Lower leg skin (tissue), 4 donors: ENCODE results near the gene BACH1. TPM values are rescaled to one million over a fixed set of nuclear protein-coding genes. Genes with fewer than 3 reads are reported as not detected.

Experiments used
- DNase-seq, 2 donors: peaks; one replicate each; pipeline ENCODE4 v3.0.0-alpha.2; 2019; ENCODE audit warnings: low spot score in 2 of 2
- H3K4me3 ChIP-seq: fragments of 200-600 bp; sonication (generic); 2 replicates; pipeline ENCODE4 v1.5.1; 2017; ENCODE audit warnings: mild to moderate bottlenecking, low read depth; ENCODE audit not compliant: poor library complexity, severe bottlenecking
- POLR2A ChIP-seq, 2 donors: fragments of 450-650 bp; IDR thresholded peaks; one replicate each; pipeline ENCODE4 v1.6.1; 2016 to 2017; ENCODE audit warnings: antibody characterized with exemption in 2 of 2, mild to moderate bottlenecking in 1 of 2, moderate library complexity in 1 of 2
- WGBS, 2 donors: methylation state at CpG; one replicate each; pipeline ENCODE4 v1.1.5; 2018; 5-methylcytosine and 5-hydroxymethylcytosine counted together
- intact Hi-C: fragments of 100-400 bp; cut with DNase I; formaldehyde crosslinking; loops from one replicate; pipeline ENCODE4 v1.15.0; 2023; ENCODE audit warnings: low total_unique reads
- total RNA-seq, 4 donors: library from RNA; depleted of rRNA; stranded (reverse); fragments of >200 nt; gene quantifications; one replicate each; pipeline ENCODE4 v1.1.0, GENCODE V29; 2016
- TF ChIP-seq, protein P1 (sequence below), 3 donors: fragments of 450-650 bp; IDR thresholded peaks; one replicate each; pipeline ENCODE4 v1.5.1; 2016; ENCODE audit warnings: antibody characterized with exemption in 3 of 3, mild to moderate bottlenecking in 3 of 3, moderate library complexity in 2 of 3

The BACH1 gene
- total RNA-seq, 4 donors from 2014 or later = 87.7 to 96.4 (median 91.0) TPM

GRCh38 chr21:29376556-29376955 is 77.8 kb downstream of the BACH1 start:
- DNase-seq = no peak
- intact Hi-C loops = loop anchor here (10.0 kb wide), 2 partner anchors 212 to 352 kb away; partner anchors contain the start of gene USP16

DNA sequence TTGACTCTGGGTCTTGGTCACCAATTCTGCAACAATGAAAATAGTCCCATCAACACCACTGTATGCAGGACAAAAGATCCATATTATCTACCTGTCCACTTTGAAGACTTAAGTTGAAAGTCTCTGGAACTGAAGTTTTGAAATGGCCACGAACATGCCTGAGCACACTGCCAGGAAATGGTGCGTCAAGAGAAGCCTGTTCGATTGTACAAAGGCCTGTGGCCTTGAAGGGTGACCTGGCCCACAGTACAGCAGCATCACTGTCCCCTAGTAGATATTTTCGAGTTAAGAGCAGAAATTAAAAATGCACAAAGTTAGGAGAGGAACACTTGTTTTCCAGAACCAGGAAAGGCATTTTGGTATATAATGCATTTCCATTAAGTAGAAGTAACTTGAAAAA is 78.5 kb downstream of the BACH1 start:
- no peak for TF ChIP-seq POLR2A (IDR thresholded peaks at IDR 0.05)
- TF ChIP-seq, protein P1, sequence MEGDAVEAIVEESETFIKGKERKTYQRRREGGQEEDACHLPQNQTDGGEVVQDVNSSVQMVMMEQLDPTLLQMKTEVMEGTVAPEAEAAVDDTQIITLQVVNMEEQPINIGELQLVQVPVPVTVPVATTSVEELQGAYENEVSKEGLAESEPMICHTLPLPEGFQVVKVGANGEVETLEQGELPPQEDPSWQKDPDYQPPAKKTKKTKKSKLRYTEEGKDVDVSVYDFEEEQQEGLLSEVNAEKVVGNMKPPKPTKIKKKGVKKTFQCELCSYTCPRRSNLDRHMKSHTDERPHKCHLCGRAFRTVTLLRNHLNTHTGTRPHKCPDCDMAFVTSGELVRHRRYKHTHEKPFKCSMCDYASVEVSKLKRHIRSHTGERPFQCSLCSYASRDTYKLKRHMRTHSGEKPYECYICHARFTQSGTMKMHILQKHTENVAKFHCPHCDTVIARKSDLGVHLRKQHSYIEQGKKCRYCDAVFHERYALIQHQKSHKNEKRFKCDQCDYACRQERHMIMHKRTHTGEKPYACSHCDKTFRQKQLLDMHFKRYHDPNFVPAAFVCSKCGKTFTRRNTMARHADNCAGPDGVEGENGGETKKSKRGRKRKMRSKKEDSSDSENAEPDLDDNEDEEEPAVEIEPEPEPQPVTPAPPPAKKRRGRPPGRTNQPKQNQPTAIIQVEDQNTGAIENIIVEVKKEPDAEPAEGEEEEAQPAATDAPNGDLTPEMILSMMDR (IDR thresholded peaks at IDR 0.05) = no peak
- WGBS, 2 donors = 89 to 91% methylated on average over 4 of the region's 4 CpGs
- DNase-seq = no peak
- intact Hi-C loops = loop anchor here (10.0 kb wide), 2 partner anchors 212 to 352 kb away; partner anchors contain the start of gene USP16
- no peak overlapping the region for H3K4me3 ChIP-seq

More at GRCh38 chr21:29376556-29376955, 77.8 kb downstream of the BACH1 start:
- TF ChIP-seq POLR2A (IDR thresholded peaks at IDR 0.05) = no peak
- TF ChIP-seq, protein P1 (IDR thresholded peaks at IDR 0.05) = no peak
- 61 to 72% methylated on average over 3 of the region's 3 CpGs for WGBS, 2 donors
- no peak overlapping the region for H3K4me3 ChIP-seq

DNA sequence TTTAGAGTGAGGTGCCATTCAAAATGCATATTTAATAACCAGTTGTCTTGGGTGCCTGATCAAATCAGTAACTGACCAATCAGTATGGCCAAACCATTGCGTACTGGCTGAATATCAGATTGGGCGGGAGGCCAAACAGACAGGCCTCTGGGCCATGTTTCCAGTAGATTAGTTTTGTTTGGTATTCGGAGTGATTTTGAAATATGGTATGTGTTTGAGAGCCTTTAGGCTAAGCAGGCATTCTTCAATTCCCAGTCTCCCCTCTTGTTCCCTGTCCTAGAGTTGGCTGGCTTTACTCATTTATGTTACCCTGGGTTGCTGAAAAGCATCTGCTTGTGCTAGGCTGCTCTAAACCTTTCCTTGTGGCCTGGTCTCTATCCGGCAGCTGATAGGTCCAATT is 80.1 kb downstream of the BACH1 start:
- H3K4me3 ChIP-seq = no peak overlapping the region
- DNase-seq = no peak
- TF ChIP-seq, protein P1 (IDR thresholded peaks at IDR 0.05) = no peak
- TF ChIP-seq POLR2A (IDR thresholded peaks at IDR 0.05) = no peak
- intact Hi-C loops = loop anchor here (10.0 kb wide), 2 partner anchors 214 to 354 kb away; partner anchors contain the start of gene USP16
- WGBS, 2 donors = 74 to 78% methylated on average over 4 of the region's 4 CpGs

- TF ChIP-seq, protein P1 (IDR thresholded peaks at IDR 0.05) = no peak
- no peak for TF ChIP-seq POLR2A (IDR thresholded peaks at IDR 0.05)
- 87 to 91% methylated on average over 6 of the region's 6 CpGs for WGBS, 2 donors
- intact Hi-C loops = loop anchor here (10.0 kb wide), 2 partner anchors 215 to 355 kb away; partner anchors contain the start of gene USP16
- H3K4me3 ChIP-seq = no peak overlapping the region
- no peak for DNase-seq
Observed at GRCh38 chr21:29379517-29380054, 80.9 kb downstream of the BACH1 start.

DNA sequence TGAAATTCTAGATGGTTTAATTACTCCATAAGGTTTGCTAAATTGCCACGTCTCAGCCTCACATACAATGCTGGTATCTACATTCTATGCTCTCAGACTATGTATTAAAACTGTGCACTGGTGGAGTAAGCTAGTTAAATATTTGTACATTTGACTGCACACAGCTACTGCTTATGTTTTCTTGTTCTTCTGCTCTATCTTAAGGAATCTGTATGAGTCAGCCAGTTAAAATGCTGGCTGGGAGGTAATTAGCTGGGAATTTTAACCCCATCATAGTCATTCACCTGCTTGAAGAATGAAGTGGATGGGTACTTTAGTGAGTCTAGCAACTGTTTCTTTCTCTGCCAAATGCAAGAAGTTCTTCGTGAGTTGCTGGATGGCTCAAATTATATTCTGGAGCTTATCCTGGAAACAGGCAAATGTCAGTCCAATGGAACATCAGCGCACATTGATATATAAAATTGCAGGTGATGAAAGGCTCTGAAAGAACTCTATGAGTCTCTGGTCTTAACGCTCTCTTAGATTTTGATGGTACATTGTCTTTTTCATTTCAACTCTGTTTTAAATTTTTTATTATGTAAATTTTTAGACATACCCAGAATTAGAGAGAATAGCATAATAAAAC is 83.4 kb downstream of the BACH1 start:
- no peak overlapping the region for H3K4me3 ChIP-seq
- intact Hi-C loops = no loop called here
- TF ChIP-seq POLR2A (IDR thresholded peaks at IDR 0.05) = no peak
- TF ChIP-seq, protein P1 (IDR thresholded peaks at IDR 0.05) = no peak
- no peak for DNase-seq
- WGBS, 2 donors = 74 to 79% methylated on average over 4 of the region's 4 CpGs
